Stromal cell of bone marrow (primary cell): Measurements from ENCODE around the gene SLAMF1.
A peak's percentile ranks its signal among the peaks of the same experiment; 100 is the strongest.

Experiments
- DNase-seq: peaks from one replicate; pipeline ENCODE4 v3.0.0-alpha.2; 2012; ENCODE audit warnings: low read depth

The SLAMF1 gene

DNA sequence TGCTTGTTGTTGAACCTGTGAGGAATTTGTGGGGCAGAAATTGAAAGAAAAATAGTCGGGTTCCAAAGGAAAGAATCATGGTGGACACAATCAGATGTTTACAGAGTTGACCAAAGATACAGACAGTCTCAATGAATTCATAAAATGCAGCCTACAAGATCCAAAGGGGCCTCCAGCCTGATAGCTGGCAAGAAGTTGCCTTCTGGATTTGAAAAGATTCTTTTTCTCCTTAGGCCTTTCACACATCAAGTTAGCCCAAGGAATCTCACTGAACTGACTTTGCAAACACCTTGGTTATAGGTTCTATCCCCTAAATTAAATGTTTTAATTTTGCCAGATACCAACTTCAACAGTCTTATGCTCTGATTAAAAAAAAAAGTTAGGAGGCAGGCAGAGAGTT, 21.5 kb downstream of the SLAMF1 start:
- no peak for DNase-seq

DNA sequence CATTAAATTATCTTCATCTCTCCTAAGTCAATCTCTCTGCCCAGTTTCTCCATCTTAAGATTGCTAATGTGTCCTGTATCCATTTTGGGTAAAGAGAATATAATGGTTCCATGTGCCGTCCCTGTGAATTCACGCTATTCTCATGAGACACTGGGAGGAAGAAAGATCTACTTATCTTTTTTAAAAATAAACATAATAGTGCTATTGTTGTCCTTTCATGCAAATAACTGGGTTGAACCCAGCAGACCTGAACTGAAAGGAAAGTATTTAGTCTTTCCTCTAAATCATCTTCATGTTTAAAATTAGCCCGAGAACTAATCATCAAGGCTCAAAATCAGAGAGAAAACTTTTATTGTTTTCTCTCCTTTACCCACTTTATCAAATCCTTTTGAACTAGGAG, 22.4 kb downstream of the SLAMF1 start:
- no peak for DNase-seq

DNA sequence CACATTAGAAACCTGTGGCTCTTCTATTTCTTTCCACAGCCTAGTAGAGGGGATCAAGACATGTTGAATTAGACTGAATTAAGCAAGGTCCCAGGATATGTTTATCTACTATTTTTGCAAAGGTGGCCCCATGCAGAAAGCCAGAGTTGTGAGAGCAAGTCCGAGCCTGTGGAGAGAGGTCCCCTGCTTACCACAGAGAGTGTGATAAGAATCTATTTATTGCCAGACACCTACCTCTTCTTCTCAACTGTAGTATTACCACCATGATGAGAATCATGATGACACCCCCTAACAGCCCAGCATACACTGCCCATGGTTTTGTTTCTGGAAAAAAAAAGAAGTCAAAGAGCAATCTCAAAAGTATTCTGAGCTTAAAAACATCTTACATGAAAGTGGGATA, 23.0 kb downstream of the SLAMF1 start:
- DNase-seq, result no peak

DNA sequence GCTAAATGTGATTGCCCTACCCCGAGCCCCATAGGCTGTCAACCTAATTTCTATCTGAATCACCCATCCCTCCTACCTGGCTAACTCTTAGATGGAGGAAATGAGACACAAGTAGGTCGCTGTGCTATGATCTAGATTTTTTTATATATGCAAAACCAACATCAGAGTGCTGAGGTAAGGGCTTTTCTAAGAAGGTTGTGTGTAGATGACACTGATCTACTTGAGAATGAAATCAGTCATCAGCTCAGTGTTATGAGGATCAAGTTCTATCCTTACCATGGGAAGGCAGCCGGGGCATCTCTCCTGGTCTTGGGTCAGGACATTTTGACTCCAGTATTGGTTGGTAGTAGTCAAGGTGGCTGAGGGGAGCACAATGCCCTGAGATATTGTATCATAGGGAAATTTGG, 23.6 kb downstream of the SLAMF1 start:
- no peak for DNase-seq

DNA sequence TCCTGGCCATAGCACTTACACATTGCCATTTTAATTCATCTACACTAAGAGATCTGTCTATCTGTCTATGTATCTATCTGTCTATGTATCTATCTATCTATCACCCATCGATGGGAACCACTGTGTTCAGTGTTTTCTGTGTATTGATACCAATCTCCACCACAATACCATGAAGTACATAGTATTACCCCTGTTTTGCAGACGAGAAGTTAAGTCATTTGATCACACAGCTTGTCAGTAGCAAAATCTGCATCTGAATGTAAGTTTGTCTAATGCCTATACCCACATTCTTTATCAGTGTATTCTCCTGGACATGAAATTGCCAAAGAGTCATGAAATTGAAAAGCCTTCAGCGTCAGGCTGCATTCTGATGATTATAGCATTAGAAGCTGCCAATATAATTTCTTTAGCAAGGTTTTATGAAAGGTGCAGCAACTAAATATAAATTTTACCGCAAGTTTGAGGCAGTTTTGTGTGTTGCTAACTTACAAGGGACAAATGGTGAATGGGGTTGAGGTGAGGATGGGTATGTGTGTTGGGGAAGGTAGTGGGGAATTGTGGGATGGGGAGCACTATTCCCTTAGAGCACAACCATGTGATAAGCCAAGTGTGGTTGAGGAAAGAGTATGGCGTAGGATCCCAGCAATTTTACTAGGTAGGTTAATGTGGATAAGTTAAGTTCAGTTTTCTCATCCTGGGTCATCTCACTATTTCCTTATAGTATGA, 24.2 kb downstream of the SLAMF1 start:
- DNase-seq, result no peak

DNA sequence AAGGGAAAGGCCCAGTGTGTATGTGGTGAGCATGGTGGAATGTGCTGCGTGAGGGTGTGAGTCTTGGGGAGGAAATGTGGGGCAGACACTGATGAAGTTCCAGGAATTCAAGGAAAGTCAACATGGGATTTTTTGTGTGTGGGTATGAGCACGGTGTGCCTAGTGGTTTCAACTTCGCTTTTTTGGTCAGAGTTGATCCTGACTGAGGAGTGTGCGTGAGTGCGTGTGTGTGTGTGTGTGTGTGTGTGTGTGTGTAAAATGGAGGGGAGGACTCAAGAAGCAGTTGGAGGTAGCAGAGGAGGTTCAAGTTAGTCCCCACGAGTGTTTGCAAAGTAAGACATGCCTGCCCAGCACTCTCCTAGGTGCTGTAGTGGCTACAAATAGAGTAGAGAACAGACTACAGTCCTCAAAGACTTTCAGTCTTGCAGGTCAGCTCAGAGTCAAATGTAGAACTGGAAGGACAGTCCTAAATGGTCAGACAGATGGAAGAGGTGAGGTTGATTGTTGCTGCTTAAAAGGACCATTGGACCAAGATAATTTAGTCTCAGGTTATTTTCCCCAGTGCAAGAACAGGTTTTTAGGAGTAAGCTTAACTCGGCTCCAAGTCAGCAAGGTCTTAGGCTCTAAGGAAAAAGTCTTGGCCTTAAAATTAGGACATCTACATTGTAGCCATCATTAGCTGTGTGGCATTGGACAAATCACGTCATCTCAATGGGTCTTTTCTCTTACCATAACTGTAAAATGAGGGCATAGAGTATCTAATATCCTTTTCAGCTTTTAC, 25.0 kb downstream of the SLAMF1 start:
- DNase-seq, result no peak

DNA sequence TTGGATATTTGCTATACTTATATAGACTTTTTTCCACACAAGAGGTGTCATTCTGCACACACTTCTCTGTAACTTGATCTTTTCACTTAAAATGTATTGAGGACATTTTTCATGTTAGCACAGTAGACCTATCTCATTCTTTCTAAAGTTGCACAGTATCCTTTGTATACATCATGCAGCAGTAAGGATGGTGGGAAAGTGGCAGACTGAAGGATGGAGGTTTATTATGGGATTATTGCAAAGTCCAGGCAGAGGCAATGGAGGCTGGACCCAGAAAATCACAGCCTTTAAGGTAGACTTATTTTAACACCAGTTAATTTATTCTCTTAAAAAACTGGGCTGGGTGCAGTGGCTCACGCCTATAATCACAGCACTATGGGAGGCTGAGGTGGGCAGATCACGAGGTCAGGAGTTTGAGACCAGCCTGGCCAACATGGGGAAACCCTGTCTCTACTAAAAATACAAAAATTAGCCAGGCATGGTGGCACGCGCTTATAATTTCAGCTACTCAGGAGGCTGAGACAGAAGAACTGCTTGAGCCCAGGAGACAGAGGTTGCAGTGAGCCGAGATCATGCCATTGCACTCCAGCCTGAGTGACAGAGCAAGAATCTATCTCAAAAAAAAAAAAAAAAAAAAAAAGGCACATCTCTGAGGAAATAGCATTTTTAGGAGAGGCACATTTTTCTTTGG, 25.8 kb downstream of the SLAMF1 start:
- no peak for DNase-seq

DNA sequence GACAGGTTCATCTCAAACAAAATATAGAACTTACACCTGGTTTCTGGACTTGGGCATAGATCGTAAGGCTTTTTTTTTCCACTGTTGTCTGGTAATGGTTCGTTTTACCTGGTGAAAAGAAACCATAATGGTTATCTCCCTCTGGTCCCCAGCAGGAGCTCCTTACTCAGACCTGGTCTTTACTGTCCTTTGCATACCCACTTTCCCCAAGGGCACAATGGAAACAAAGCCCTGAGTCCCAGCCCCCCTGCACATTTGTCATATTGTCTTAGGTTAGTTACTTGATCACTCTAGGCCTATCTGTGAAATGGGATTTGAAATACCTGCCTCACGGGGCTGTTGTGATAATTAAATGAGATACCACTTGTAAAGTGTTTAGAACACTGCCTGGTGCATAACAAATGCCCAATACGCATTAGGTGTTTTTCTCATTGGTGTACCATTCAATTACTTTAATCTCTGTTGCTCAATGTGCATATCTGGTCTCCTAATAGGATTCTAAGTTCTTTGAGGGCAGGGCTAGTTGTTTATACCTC, 27.0 kb downstream of the SLAMF1 start:
- no peak for DNase-seq

DNA sequence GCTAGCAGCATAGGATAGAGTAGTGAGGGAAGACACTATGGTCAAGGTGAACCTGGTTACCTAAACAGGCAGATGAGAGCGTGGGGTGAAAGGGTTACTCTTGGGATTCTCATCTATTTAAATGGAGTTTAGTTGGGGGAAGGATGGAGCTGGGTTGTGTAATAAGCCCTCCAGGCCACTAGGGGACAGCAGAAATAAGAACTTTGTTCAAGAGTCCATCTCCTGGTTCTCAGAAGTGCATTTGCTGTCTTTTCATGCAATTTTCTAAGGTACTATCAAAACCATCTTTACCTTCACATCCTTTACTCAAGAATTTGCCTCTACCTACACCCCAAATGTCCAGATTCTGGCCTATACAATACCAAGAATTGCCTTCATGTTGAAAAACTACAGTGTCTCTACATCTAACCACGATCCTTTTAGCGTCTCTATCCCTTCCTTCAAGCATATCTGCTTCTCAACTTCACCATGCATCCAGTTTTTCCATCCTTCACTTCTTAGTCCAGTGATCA, 28.0 kb downstream of the SLAMF1 start:
- DNase-seq, result no peak

DNA sequence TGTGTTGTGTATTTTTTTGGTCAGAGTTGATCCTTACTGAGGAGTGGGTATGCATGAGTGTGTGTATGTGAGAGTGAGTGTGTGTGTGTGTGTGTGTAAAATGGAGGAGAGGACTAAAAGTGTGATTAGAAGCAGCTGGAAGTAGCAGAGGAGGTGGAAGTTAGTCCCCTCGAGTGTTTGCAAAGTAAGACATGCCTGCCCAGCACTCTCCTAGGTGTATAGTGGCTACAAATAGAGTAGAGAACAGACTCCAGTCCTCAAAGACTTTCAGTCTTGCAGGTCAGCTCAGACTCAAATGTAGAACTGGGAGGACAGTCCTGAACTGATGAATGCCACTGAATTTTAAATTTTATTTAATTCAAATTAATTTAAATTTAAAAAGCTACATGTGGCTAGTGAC, 28.5 kb downstream of the SLAMF1 start:
- no peak for DNase-seq

DNA sequence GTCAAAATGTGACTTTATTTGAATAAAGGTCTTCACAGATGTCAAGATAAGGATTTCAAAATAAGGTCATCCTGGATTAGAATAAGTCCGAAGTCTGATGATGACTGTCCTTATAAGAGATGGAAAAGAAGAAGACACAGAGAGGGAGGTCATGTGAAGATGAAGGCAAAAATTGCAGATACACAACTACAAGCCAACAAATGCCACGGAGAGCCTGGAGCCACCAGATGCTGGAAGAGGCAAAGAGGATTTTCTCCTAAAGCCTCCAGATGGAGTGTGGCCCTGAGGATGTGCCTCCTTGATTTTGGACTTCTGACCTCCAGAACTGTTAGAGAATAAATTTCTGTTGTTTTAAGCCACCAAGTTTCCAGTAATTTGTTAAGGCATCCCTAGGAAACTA, 31.2 kb downstream of the SLAMF1 start:
- no peak for DNase-seq

DNA sequence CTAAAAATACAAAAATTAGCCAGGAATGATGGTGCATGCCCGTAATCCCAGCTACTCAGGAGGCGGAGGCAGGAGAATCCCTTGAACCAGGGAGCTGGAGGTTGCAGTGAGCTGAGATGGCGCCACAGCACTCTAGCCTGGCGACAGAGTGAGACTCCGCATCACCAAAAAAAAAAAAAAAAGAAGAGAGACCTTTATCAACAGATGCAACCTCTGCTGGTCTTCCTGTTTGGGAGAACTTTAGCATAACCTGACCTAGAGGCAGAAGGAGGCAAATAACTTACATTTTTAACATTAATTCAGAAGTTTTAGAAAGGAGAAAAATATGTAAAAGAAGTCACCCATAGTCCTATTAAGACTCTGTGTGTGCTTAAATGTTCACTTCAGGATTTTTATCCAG, 32.4 kb downstream of the SLAMF1 start:
- DNase-seq, result no peak

DNA sequence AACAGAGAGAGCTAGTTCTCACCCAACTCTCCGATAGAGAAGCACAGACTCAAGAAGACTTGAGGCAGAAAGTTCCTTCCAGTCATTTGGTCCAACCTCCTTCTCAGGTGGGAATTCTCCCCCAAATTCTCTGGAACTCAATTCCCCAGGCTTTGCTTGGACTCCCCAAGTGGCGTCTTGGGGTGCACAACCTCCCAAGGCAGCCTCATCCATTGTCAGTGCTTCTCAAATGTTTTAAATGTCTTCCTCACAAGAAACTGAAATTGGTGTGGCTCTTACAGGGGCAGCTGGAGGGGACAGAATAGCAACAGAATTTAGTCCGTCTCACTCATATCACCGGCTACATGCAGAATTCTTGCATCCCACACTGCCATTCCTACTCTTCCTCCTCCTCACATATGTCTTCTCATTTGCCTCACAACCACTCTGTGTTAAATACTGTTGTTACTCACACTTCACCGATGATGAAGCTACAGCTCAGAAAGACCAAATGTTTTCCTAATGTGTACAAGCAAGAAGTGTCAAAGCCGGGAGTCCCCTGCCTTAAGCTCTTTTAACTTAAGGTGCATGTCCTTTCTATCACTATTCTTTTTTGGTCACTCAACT, 34.1 kb downstream of the SLAMF1 start:
- DNase-seq, result no peak

DNA sequence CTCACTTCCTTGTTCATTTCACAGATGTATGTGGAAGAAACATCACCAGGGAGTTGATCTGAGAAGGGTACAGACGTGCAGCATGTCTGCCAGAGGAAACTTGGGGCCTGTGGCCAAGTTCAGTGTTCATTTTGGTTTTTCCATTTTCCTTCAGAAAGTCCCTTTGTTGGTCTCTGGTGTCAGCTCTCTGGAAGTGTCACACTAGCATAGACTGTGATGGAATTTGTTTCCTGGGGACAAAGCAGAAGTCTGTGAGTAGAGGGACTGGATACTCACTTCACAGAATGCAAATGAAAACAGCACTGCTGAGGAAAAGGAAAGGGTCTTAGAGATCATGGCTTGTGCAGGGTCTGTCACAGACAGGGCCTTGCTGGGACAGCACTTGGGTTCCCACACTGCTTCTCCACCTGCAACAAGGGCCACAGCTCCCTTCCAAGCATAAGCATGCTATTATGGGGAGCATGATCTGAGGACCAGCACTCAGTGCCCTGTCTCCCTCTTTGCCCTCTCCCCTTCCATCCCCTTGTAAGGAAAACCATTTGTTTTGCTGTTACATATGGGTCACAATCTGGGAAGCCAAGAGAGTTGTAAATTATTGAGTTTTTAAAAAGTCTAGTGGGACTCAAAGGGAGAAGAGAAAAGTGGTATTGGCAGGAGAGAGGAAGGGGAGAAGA, 36.1 kb downstream of the SLAMF1 start:
- no peak for DNase-seq

DNA sequence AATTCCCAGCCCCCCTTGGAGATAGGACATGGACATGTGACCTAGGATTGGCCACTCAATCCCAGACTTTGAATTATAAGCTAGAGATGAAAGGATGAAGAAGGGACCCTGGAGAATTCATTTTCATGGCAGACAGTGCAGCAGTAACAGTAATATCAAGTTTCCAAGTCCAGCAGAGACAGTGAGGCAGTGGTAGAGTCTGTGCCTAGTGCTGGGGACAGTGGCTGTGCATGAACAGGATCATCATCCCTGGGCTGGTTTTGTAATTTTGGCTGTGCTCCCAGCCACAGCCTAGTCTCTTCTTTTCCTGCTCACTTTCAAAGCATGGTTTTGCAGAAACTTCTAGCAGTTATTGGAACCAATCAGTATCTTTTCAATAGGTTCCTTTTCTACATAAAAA, 37.9 kb downstream of the SLAMF1 start:
- no peak for DNase-seq

DNA sequence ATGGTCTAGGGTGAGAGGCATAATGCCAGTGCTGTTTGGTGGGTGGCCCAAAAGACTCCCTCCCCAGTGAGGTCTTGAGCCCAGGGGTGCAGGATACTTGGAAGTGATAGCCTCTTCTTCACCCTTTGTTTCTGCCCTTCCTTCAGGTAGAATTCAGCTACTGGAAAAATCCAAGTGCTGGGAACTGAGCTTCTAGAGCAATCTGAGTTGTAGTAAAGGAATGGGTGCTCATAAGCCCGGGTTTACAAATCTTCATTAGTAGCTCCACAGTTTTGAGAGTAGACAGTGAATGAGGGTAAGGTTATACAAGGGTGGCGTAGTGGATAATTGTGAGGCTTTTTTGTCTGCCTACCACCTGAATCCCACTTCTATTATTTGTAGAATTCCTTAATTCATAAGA, 38.3 kb downstream of the SLAMF1 start:
- DNase-seq, result no peak

DNA sequence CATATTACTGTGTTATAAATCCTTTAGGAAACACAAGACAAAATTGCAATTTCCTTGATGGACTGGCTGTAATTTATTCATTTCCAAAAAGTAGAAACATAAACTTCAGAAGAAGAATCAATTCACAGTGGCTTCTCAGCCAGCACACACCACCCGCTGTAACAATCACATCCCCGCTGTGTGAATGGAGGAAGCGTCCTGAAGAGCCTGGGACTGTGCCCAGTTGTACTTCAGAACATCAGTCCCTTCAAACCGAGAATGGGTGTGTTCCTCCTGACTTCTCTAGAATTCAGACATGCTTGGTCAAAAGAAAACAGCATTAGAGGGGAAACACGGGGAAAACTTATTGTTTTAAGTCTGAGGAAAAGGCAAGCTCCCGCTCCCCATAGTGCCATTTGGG, 38.8 kb downstream of the SLAMF1 start:
- DNase-seq, result no peak

DNA sequence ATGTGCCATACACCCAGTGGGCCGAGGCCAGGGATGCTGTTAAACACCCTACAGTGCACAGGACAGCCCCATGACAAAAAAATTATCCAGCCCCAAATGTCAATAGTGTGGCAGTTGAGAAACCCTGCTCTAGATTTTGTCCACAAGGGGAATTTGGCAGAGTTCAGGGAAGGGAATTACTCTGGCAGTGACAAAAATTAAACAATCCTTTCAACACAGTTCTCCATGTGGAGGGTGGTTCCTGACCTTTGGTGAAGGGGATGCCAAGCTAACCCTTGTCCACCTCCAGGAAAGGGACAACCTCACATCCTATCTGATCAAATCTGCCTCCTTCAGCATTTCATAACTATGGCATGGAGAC, 39.2 kb downstream of the SLAMF1 start:
- no peak for DNase-seq

DNA sequence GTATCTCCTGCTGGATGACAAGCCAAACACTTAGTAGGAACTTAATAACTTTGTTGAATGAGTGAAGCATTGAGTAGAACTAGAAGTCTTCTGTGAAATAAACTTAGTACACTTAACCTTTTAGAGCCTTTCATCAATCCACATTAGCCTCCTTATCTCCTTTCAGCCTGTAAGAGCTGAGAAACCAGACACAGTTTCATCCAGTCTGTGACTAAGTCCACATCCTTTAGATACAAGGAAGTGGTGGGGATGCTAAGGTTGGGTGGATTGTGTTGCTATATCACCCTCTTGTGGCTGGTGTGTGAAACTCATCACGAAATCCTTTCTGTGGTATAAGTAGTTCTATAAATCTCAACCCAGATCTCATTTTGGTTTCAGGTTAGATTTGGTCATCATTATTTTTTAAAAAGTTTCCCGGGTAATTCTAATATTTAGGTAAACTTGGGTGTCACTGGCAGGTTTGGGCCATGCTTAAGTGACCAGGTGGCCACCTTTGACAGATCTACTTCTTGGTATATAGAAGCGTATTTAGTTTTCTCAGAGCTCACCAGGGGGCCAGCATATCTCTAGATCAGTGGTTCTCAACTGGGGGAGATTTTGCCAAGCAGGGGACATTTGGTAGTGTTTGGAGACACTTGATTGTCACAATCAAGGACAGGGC, 39.7 kb downstream of the SLAMF1 start:
- DNase-seq, result peak; percentile 48

DNA sequence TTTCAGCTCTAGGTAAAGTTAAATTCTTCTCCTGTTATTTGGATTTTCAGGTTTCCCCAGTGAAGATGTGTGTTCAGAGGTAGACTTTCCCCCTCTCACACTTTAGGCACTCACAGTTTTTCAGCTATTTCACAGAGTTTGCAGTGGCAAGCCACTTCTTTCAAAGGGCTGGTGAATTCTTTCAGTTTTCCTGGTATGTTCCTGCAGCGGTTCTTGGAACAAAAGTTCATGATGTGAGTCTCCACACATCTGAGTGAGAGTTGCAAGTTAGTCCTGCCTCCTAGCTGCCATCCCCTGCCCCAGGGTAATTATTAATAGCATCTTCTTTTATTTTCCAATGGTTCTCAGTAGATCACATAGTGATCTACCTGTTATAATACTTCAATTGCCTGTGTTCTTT, 40.2 kb downstream of the SLAMF1 start:
- no peak for DNase-seq

DNA sequence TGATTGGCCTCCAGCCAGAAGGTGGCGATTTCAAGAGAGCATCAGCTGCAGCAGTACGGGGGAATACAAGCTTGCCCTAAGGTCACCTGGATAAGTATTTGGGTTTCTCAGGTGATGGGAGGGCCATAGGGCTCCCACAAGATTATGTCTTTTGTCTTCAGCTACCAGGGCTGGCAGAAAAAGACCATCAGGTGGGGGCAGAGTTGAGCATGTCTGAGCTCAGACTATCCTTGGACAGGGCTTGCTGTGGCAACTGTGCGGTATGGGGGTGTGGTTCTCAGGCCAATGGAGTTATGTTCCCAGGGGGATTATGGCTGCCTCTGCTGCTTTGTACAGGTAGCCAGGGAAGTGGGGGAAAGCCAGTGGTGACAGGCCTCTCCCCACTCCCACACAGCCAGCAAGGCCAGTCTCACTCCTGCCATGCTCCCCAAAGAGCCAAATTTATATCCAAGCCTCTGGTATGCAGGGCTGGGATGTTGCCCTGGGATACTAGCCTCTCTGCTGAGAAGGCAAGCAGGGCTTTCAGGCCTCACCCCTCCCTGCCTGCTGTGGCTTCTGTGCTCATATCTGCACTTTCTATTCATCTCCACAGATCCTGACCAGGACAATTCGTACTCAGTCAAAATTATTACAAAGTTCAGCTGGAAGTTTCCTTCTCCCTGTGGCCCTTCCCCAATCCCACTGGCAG, 40.9 kb downstream of the SLAMF1 start:
- no peak for DNase-seq
